HEK293T (cell line): ENCODE measurements around the gene PILRB.

Experiments used
- ARNT ChIP-seq: fragments of 450-650 bp; IDR thresholded peaks from 2 replicates; pipeline ENCODE4 v1.6.1; 2017; ENCODE audit warnings: mild to moderate bottlenecking
- BHLHE40 ChIP-seq: fragments of 450-650 bp; IDR thresholded peaks from 2 replicates; pipeline ENCODE4 v1.6.1; 2016; ENCODE audit warnings: mild to moderate bottlenecking, moderate library complexity, borderline replicate concordance
- FOXM1 ChIP-seq: fragments of 450-650 bp; IDR thresholded peaks from 2 replicates; pipeline ENCODE4 v1.6.1; 2017; ENCODE audit warnings: mild to moderate bottlenecking, borderline replicate concordance
- HDGF ChIP-seq: fragments of 450-650 bp; IDR thresholded peaks from 2 replicates; pipeline ENCODE4 v1.6.1; 2017; ENCODE audit warnings: antibody characterized with exemption, borderline replicate concordance
- LEF1 ChIP-seq: fragments of 450-650 bp; IDR thresholded peaks from 2 replicates; pipeline ENCODE4 v1.6.1; 2017; ENCODE audit warnings: mild to moderate bottlenecking, borderline replicate concordance
- NFRKB ChIP-seq: fragments of 450-650 bp; IDR thresholded peaks from 2 replicates; pipeline ENCODE4 v1.6.1; 2016; ENCODE audit warnings: mild to moderate bottlenecking, moderate library complexity
- SUZ12 ChIP-seq: fragments of 450-650 bp; IDR thresholded peaks from 2 replicates; pipeline ENCODE4 v1.6.1; 2016; ENCODE audit warnings: mild to moderate bottlenecking
- TARDBP ChIP-seq: fragments of 450-650 bp; IDR thresholded peaks from 2 replicates; pipeline ENCODE4 v1.6.1; 2016
- ZNF384 ChIP-seq: fragments of 450-650 bp; IDR thresholded peaks from 2 replicates; pipeline ENCODE4 v1.6.1; 2016
- TF ChIP-seq, protein P1 (sequence below): fragments of 450-650 bp; IDR thresholded peaks from 2 replicates; pipeline ENCODE4 v1.6.1; 2016

DNA sequence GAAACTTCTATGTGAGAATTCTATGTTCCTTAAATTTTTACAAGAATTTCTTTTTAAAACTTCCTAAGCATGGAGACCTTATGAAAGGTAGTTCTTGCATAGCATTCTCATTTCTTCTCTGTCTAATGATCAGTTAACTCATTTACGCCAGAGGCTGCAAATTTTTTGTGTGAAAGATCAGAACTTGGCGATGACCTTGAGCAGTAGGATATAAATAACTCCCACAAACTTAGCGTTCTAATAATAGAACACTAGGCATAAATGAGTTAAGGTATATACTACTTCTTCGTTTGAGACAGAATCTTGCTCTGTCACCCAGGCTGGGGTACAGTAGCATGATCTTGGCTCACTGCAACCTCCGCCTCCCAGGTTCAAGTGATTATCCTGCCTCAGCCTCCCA, 29.0 kb downstream of the PILRB start:
- TF ChIP-seq, protein P1, sequence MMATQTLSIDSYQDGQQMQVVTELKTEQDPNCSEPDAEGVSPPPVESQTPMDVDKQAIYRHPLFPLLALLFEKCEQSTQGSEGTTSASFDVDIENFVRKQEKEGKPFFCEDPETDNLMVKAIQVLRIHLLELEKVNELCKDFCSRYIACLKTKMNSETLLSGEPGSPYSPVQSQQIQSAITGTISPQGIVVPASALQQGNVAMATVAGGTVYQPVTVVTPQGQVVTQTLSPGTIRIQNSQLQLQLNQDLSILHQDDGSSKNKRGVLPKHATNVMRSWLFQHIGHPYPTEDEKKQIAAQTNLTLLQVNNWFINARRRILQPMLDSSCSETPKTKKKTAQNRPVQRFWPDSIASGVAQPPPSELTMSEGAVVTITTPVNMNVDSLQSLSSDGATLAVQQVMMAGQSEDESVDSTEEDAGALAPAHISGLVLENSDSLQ, result no peak
- TF ChIP-seq ARNT (no peak), BHLHE40 (no peak), ZNF384 (no peak), LEF1 (no peak), NFRKB (no peak), SUZ12 (no peak), TARDBP (no peak), HDGF (no peak), FOXM1 (no peak)
